Measurements from ENCODE around the gene CHPF. TPM values are rescaled to one million over a fixed set of nuclear protein-coding genes. Genes with fewer than 3 reads are reported as not detected.

The CHPF gene, protein sequence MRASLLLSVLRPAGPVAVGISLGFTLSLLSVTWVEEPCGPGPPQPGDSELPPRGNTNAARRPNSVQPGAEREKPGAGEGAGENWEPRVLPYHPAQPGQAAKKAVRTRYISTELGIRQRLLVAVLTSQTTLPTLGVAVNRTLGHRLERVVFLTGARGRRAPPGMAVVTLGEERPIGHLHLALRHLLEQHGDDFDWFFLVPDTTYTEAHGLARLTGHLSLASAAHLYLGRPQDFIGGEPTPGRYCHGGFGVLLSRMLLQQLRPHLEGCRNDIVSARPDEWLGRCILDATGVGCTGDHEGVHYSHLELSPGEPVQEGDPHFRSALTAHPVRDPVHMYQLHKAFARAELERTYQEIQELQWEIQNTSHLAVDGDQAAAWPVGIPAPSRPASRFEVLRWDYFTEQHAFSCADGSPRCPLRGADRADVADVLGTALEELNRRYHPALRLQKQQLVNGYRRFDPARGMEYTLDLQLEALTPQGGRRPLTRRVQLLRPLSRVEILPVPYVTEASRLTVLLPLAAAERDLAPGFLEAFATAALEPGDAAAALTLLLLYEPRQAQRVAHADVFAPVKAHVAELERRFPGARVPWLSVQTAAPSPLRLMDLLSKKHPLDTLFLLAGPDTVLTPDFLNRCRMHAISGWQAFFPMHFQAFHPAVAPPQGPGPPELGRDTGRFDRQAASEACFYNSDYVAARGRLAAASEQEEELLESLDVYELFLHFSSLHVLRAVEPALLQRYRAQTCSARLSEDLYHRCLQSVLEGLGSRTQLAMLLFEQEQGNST
- 235 and 243 TPM in 2 replicates for total RNA-seq

DNA sequence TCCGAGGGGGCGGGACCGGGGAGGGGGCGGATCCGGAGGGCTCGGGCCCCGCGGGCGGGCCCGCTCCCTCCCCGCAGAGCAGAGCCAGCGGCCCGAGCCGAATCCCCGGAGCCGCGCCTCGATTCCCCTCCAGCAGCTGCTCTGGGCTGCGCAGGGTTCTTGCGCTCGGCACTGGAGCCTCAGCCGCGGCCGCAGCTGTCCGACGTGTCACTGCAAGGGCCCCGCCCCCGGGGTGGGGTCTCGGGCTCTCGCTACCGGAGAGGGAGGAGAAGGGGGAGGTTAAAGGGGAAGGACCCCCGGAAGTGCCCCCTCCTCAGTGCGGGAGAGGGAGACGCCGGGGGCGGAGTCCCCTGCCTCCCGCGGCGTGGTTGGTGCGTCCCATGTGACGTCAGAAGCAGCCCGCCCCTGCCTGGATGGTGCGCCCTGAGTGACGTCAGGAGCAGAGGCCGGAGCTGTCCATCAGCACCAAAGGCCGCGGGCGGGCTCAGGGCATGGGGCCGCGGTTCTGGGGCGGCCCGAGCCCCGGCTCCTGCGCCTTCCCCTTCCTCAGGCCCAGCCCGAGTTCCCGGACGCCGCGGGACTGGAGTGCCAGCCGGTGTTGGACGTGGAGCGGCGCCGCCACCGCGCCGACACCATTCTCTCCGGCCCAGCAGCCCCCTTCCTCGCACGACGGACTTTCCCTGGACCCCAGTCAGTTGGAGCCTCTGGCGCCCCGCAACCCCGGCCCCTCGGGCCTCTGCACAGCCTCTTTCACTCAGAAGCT, at the start of gene CHPF, which contains the start of gene TMEM198:
TSS of gene CHPF (minus strand) at position 214 of the 763 bp plus-strand sequence. CDS start 271 bp downstream, outside the sequence.
TSS of gene TMEM198 (plus strand) at position 433 of the 763 bp plus-strand sequence. CDS start 700 bp downstream, outside the sequence.

DNA sequence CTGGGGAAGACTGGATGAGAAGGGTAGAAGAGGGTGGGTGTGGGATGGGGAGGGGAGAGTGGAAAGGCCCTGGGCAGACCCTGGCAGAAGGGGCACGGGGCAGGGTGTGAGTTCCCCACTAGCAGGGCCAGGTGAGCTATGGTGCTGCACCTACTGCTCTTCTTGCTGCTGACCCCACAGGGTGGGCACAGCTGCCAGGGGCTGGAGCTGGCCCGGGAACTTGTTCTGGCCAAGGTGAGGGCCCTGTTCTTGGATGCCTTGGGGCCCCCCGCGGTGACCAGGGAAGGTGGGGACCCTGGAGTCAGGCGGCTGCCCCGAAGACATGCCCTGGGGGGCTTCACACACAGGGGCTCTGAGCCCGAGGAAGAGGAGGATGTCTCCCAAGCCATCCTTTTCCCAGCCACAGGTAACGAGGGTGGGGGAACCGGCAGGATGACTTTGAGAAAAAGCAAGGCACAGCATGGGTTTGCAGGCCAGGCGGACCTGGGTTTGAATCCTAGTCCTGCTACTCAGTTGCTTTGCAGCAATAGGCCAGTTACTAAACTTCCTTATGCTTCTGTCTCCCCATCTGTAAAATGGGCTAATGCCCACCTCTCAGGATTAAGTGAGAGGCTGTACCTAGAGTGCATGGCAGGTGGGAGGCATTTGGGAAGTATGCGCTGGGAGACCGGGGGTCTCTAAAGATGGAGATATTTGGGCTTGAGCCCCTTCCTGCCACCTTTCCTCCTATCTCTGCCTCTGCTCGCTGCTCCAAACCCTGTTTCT, 28.8 kb upstream of the CHPF start, which contains the start of gene INHA:
TSS of gene INHA (plus strand) at position 74 of the 765 bp plus-strand sequence. CDS start at position 139, 65 bp downstream.

DNA sequence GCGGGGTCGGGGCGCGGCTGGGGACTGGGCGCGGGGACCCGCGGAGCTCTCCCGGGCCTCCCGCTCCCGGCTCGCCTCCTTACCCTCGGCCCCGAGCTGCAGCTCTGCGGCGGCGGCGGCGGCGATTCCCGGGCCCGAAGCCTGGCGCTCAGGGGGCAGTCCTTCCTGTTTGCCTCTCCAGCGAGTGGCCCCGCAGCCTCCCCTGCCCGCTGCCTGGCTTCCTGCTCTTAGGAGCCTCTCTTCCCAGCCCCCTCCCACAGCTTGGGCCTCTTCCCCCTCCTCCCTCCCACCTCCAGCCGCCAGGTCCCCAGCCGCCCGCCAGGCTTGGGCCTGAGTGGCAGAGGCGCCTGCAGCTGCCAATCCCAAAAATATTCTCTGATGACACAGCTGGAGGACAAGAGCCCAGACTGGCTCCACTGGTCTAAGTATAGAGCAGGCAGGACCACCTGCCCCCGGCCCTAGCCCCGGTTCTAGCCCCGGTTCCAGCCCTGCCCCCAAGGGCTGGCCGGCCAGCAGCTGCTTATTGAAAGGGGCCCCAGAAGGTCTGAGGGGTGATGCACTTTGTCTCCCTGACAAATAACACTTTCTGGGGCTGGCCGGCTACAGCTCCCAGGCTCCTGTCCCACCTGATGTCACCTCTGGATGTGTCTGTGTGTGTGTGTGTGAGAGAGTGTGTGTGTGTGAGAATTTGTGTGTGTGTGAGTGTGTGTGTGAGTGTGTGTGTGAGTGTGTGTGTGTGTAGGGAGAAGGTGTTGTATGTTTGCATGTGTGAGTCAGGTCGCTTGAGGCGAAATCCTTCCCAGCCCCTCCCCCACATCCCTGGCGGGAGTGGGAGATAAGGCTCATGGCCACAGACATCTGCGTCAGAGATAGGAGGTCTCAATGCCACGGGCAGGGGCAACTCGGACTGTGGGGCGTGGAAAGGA, 28.0 kb upstream of the CHPF start, which contains the start of gene OBSL1:
TSS of gene OBSL1 (minus strand) at position 229 of the 926 bp plus-strand sequence. CDS start 307 bp downstream, outside the sequence.

DNA sequence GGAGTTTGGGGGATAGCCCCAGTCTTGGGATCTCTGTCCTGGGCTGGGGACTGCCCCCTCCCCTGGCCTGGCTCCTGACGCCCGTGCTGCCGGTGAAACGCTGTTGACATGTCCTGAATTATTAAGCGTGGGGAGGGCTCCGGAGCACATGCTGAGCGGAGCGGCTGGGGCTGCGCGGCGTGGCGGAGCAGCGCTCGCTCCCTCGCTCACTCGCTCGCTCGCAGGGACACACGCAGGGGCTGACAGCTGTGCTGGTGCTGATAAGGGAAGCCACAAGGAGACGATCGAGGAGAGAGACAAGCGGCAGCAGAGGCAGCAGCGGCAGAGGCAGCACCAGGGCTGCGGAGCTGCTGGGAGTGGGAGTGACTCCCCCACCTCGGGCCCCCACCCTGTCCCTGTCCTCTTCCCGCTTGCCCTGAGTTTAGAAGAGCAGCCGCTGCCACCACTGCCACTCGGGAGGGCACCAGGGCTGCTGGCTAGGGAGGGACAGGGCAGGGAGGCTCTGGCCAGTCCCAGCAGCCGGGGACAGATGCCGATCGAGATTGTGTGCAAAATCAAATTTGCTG, 29.3 kb downstream of the CHPF start, which contains the start of gene ASIC4:
TSS of gene ASIC4 (plus strand) at position 287 of the 566 bp plus-strand sequence. CDS start at position 530, 243 bp downstream.

DNA sequence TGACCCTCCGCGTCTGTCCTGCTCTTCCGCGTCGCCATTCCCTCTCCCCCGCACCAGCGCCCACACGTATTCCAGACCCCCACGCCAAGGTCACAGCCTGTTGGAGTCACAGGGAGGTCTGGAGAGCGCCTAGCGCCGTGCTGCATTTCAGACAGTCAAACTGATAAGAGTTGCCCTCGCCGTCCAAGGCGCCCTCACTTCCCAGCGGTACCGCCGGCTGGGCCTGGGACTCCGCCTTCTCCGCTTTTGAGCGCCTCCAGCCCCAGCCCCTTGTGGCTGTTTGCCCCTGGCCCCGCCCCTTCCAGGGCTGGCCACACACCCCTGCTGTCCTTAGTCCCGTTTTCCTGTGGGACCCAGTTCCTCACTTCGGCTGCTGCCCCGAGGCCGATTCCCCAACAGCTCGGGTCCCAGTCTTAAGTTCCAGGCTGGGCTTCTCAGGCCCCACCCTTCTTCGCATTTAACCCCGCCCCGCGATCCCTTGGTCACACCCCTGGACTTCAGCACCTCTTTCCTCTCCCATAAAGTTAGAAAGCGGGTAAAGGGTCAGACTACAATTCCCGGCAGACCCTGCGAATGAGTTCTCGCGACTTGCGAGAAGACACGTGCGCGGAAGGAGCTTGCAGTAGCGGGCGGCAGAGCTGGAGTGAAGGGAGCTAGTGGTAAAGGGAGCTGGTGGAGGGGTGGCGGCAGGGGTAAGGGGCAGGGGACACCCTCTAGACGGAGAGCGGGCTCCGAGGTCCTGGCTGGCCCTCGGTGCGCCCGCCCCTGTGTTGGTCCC, 45.1 kb downstream of the CHPF start, which contains the start of gene GMPPA:
TSS of gene GMPPA (plus strand) at position 612 of the 778 bp plus-strand sequence. CDS start 1,085 bp downstream, outside the sequence.

Other genes with a start within 250 kb of the CHPF start
- gene PTPRN, start 234.4 kb downstream of the CHPF start, total RNA-seq, result 1.6 and 4.1 TPM in 2 replicates
- not detected in 2 replicates for gene RESP18, start 211.1 kb downstream of the CHPF start, total RNA-seq
- 61.1 and 86.0 TPM in 2 replicates for gene DNPEP, start 155.9 kb downstream of the CHPF start, total RNA-seq
- 3.2 and 7.0 TPM in 2 replicates for gene DES, start 125.4 kb downstream of the CHPF start, total RNA-seq
- 8.5 and 10.5 TPM in 2 replicates for gene SPEG, start 109.0 kb downstream of the CHPF start, total RNA-seq
- 48.2 and 52.9 TPM in 2 replicates for gene GMPPA, start 44.9 kb downstream of the CHPF start, total RNA-seq
- not detected in 2 replicates for gene ASIC4, start 29.3 kb downstream of the CHPF start, total RNA-seq
- 6.2 and 6.4 TPM in 2 replicates for gene TMEM198, start 219 bp upstream of the CHPF start, total RNA-seq
- gene OBSL1, start 27.7 kb upstream of the CHPF start, total RNA-seq, result 111 and 117 TPM in 2 replicates
- 0.10 TPM in 1 of 2 replicates, not detected in the other for gene INHA, start 28.5 kb upstream of the CHPF start, total RNA-seq
- gene STK11IP, start 54.0 kb upstream of the CHPF start, total RNA-seq, result 10.6 and 16.8 TPM in 2 replicates
- 8.8 and 9.4 TPM in 2 replicates for gene SLC4A3, start 83.8 kb upstream of the CHPF start, total RNA-seq